A549 (cell line): Measurements from ENCODE around the gene ISG15. TPM values are rescaled to one million over a fixed set of nuclear protein-coding genes. Genes with fewer than 3 reads are reported as not detected.

Source experiments
- ATAC-seq, 2 experiments: fragments of 200-7000 bp in 1 of 2; fragments of >200 bp in 1 of 2; cut with Nextera tagmentation in 1 of 2; cut with Tn5 transposase in 1 of 2; 3 replicates each; pipeline versions ENCODE4 v1.8.0 to v1.9.1; 2018 to 2020; ENCODE audit warnings: mild to moderate bottlenecking in 1 of 2, moderate library complexity in 1 of 2
- CTCF ChIA-PET: fragments of 300-600 bp; sonication (Branson Sonifier 250); formaldehyde crosslinking; extraction: SDS; loops from one replicate; lab custom pipeline; 2021; ENCODE audit warnings: antibody characterized with exemption, inconsistent platforms; lab: Yijun Ruan, JAX
- POLR2A ChIA-PET: fragments of 350-600 bp; formaldehyde crosslinking; extraction: SDS; loops from one replicate; lab custom pipeline; 2021; ENCODE audit warnings: antibody characterized with exemption, inconsistent platforms; lab: Yijun Ruan, JAX
- DNase-seq, 2 experiments: peaks; one replicate each; pipeline versions ENCODE4 v3.0.0 to v3.0.0-alpha.2; 2011 to 2016; ENCODE audit warnings: low read depth in 1 of 2, low spot score in 1 of 2
- FAIRE-seq: peaks from 2 replicates; lab custom pipeline; 2011; peaks lifted over from hg19 to GRCh38; lab: Jason Lieb, UNC
- H3K27ac ChIP-seq, 2 experiments: fragments of >200 bp; sonication (Bioruptor Twin); formaldehyde crosslinking; 3 replicates each; pipeline ENCODE4 v1.5.1; 2016 to 2017
- H3K4me1 ChIP-seq: fragments of >200 bp; sonication (Bioruptor Twin); formaldehyde crosslinking; 3 replicates; pipeline ENCODE4 v1.6.1; 2016
- H3K4me2 ChIP-seq: fragments of >200 bp; sonication (Bioruptor Twin); formaldehyde crosslinking; 3 replicates; pipeline ENCODE4 v1.6.1; 2016
- H3K4me3 ChIP-seq: fragments of >200 bp; sonication (Bioruptor Twin); formaldehyde crosslinking; 3 replicates; pipeline ENCODE4 v1.5.1; 2016
- H3K9me3 ChIP-seq: fragments of >200 bp; sonication (Bioruptor Twin); formaldehyde crosslinking; 3 replicates; pipeline ENCODE4 v1.6.1; 2016
- BHLHE40 ChIP-seq: IDR thresholded peaks from 2 replicates; pipeline ENCODE4 v1.6.1; 2012; ENCODE audit warnings: low read depth, low read length, inconsistent platforms
- CBX2 ChIP-seq: fragments of 200-600 bp; sonication (generic); IDR thresholded peaks from 2 replicates; pipeline ENCODE4 v1.6.1; 2016; ENCODE audit warnings: low read depth, mild to moderate bottlenecking, borderline replicate concordance
- CEBPB ChIP-seq, 2 experiments: fragments of >200 bp in 1 of 2; sonication (Bioruptor Twin) in 1 of 2; formaldehyde crosslinking in 1 of 2; IDR thresholded peaks; 2 replicates each; pipeline ENCODE4 v1.6.1; 2012 to 2016
- EHF ChIP-seq: fragments of 250-450 bp; sonication (Bioruptor Pico); IDR thresholded peaks from 2 replicates; pipeline ENCODE4 v1.5.0; 2020; ENCODE audit warnings: mild to moderate bottlenecking
- EHMT2 ChIP-seq: fragments of 200-600 bp; sonication (generic); IDR thresholded peaks from 2 replicates; pipeline ENCODE4 v1.6.1; 2016; ENCODE audit warnings: antibody characterized with exemption, low read depth, mild to moderate bottlenecking, moderate library complexity
- EP300 ChIP-seq, 2 experiments: fragments of >200 bp; sonication (Bioruptor Twin); formaldehyde crosslinking; IDR thresholded peaks; 2 replicates in 1 of 2; 3 replicates in 1 of 2; pipeline ENCODE4 v1.6.1; 2016 to 2017
- ESRRA ChIP-seq: fragments of 150-350 bp; IDR thresholded peaks from 2 replicates; pipeline ENCODE4 v1.6.1; 2014; ENCODE audit warnings: mild to moderate bottlenecking, low read length, borderline replicate concordance
- FOXS1 ChIP-seq: fragments of 250-450 bp; sonication (Bioruptor Pico); IDR thresholded peaks from 2 replicates; pipeline ENCODE4 v1.5.0; 2020; ENCODE audit warnings: mild to moderate bottlenecking, moderate library complexity
- HDAC2 ChIP-seq: fragments of 200-600 bp; sonication (generic); IDR thresholded peaks from 2 replicates; pipeline ENCODE4 v1.6.1; 2016
- HES2 ChIP-seq: fragments of >200 bp; sonication (Bioruptor Twin); formaldehyde crosslinking; IDR thresholded peaks from 2 replicates; pipeline ENCODE4 v1.6.1; 2016
- HOXA7 ChIP-seq: fragments of 250-450 bp; sonication (Bioruptor Pico); IDR thresholded peaks from 2 replicates; pipeline ENCODE4 v1.5.0; 2020; ENCODE audit warnings: mild to moderate bottlenecking, moderate library complexity
- JUNB ChIP-seq: fragments of >200 bp; sonication (Bioruptor Twin); formaldehyde crosslinking; IDR thresholded peaks from 2 replicates; pipeline ENCODE4 v1.6.1; 2016
- MYC ChIP-seq: IDR thresholded peaks from 2 replicates; pipeline ENCODE4 v1.6.1; 2012; ENCODE audit warnings: mild to moderate bottlenecking, inconsistent platforms, low read length, improper control_type of control experiment, borderline replicate concordance
- NPAS2 ChIP-seq: fragments of 250-450 bp; sonication (Bioruptor Pico); IDR thresholded peaks from 2 replicates; pipeline ENCODE4 v1.8.0; 2022; ENCODE audit warnings: mild to moderate bottlenecking, moderate library complexity, borderline replicate concordance
- NR3C1 ChIP-seq: fragments of >200 bp; sonication (Bioruptor Twin); formaldehyde crosslinking; IDR thresholded peaks from 3 replicates; pipeline ENCODE4 v1.6.1; 2017
- PHF8 ChIP-seq: fragments of 200-600 bp; sonication (generic); IDR thresholded peaks from 2 replicates; pipeline ENCODE4 v1.6.1; 2016; ENCODE audit warnings: low read depth, mild to moderate bottlenecking, antibody characterized with exemption, moderate library complexity, borderline replicate concordance
- POLR2A ChIP-seq: IDR thresholded peaks from 2 replicates; pipeline ENCODE4 v1.6.1; 2012; ENCODE audit warnings: mild to moderate bottlenecking, low read length
- POLR2AphosphoS2 ChIP-seq: conservative IDR thresholded peaks from 2 replicates; pipeline ENCODE4 v1.6.1; 2012; ENCODE audit warnings: low read length, improper control_type of control experiment, inconsistent platforms
- RARB ChIP-seq: fragments of 250-450 bp; sonication (Bioruptor Pico); IDR thresholded peaks from 2 replicates; pipeline ENCODE4 v1.8.0; 2021; ENCODE audit warnings: mild to moderate bottlenecking, moderate library complexity
- RCOR1 ChIP-seq: fragments of 150-350 bp; IDR thresholded peaks from 2 replicates; pipeline ENCODE4 v1.6.1; 2014; ENCODE audit warnings: antibody characterized with exemption, low read length, low read depth
- RFX5 ChIP-seq: fragments of 450-650 bp; IDR thresholded peaks from 2 replicates; pipeline ENCODE4 v1.7.1; 2014; ENCODE audit warnings: antibody characterized with exemption, mild to moderate bottlenecking, moderate library complexity
- SMC3 ChIP-seq: fragments of >200 bp; sonication (Bioruptor Twin); formaldehyde crosslinking; IDR thresholded peaks from 3 replicates; pipeline ENCODE4 v1.6.1; 2018; ENCODE audit warnings: inconsistent platforms
- TFCP2L1 ChIP-seq: fragments of 250-450 bp; sonication (Bioruptor Pico); IDR thresholded peaks from 2 replicates; pipeline ENCODE4 v1.5.0; 2021; ENCODE audit warnings: mild to moderate bottlenecking
- WGBS: methylation state at CpG from one replicate; pipeline ENCODE4 v1.1.6; 2017; ENCODE audit errors: missing lambda C conversion rate; 5-methylcytosine and 5-hydroxymethylcytosine counted together
- polyA plus RNA-seq, 4 experiments: library from polyadenylated mRNA; depleted of rRNA in 3 of 4; stranded (reverse); fragments of >200 nt; fragmentation: RNase III in 1 of 4; extraction: RNeasy Plus Mini Kit Qiagen cat#74134 plus additional on column Dnase treatment in 1 of 4; gene quantifications; 2 replicates in 3 of 4; 3 replicates in 1 of 4; pipeline ENCODE4 v1.2.3, GENCODE V29; 2011 to 2017
- TF ChIP-seq, protein P1 (sequence below): fragments of 450-650 bp; IDR thresholded peaks from 2 replicates; pipeline ENCODE4 v1.6.1; 2014; ENCODE audit warnings: antibody characterized with exemption
- TF ChIP-seq, protein P2 (sequence below): fragments of >200 bp; sonication (Bioruptor Twin); formaldehyde crosslinking; IDR thresholded peaks from 3 replicates; pipeline ENCODE4 v1.6.1; 2016
- TF ChIP-seq, protein P3 (sequence below): fragments of >200 bp; sonication (Bioruptor Twin); formaldehyde crosslinking; IDR thresholded peaks from 3 replicates; pipeline ENCODE4 v1.5.1; 2016
- TF ChIP-seq, protein P4 (sequence below): fragments of 150-350 bp; IDR thresholded peaks from 2 replicates; pipeline ENCODE4 v1.6.1; 2014; ENCODE audit warnings: low read depth, mild to moderate bottlenecking, low read length
- TF ChIP-seq, protein P5 (sequence below): IDR thresholded peaks from 2 replicates; pipeline ENCODE4 v1.6.1; 2012
- TF ChIP-seq, protein P6 (sequence below): IDR thresholded peaks from 2 replicates; pipeline ENCODE4 v1.6.1; 2012; ENCODE audit warnings: low read depth, borderline replicate concordance

ISG15 gene
- polyA plus RNA-seq, 2 of the 4 experiments (the other 2 are of a cell fraction) = 4.6 to 11.2 TPM

GRCh38 chr1:1060281-1061000 lies 47.1 kb downstream of the ISG15 start:
- peak overlapping the region; percentile 97 for H3K4me2 ChIP-seq
- peak overlapping the region; percentile 74; the same call in 2 of the 3 replicates for H3K4me3 ChIP-seq
- TF ChIP-seq NPAS2 (CRISPR knock-in tag) = no peak
- TF ChIP-seq, protein P1, sequence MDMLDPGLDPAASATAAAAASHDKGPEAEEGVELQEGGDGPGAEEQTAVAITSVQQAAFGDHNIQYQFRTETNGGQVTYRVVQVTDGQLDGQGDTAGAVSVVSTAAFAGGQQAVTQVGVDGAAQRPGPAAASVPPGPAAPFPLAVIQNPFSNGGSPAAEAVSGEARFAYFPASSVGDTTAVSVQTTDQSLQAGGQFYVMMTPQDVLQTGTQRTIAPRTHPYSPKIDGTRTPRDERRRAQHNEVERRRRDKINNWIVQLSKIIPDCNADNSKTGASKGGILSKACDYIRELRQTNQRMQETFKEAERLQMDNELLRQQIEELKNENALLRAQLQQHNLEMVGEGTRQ = no peak
- TF ChIP-seq POLR2A = no peak
- TF ChIP-seq EP300 (IDR thresholded peaks at IDR 0.05) = no peak
- no peak for TF ChIP-seq ESRRA
- TF ChIP-seq HES2 = no peak
- TF ChIP-seq, protein P2, sequence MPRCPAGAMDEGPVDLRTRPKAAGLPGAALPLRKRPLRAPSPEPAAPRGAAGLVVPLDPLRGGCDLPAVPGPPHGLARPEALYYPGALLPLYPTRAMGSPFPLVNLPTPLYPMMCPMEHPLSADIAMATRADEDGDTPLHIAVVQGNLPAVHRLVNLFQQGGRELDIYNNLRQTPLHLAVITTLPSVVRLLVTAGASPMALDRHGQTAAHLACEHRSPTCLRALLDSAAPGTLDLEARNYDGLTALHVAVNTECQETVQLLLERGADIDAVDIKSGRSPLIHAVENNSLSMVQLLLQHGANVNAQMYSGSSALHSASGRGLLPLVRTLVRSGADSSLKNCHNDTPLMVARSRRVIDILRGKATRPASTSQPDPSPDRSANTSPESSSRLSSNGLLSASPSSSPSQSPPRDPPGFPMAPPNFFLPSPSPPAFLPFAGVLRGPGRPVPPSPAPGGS = no peak
- no peak for TF ChIP-seq CEBPB (IDR thresholded peaks at IDR 0.05)
- no peak for TF ChIP-seq FOXS1
- TF ChIP-seq HDAC2 = no peak
- TF ChIP-seq, protein P3, sequence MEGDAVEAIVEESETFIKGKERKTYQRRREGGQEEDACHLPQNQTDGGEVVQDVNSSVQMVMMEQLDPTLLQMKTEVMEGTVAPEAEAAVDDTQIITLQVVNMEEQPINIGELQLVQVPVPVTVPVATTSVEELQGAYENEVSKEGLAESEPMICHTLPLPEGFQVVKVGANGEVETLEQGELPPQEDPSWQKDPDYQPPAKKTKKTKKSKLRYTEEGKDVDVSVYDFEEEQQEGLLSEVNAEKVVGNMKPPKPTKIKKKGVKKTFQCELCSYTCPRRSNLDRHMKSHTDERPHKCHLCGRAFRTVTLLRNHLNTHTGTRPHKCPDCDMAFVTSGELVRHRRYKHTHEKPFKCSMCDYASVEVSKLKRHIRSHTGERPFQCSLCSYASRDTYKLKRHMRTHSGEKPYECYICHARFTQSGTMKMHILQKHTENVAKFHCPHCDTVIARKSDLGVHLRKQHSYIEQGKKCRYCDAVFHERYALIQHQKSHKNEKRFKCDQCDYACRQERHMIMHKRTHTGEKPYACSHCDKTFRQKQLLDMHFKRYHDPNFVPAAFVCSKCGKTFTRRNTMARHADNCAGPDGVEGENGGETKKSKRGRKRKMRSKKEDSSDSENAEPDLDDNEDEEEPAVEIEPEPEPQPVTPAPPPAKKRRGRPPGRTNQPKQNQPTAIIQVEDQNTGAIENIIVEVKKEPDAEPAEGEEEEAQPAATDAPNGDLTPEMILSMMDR = no peak
- TF ChIP-seq TFCP2L1 (CRISPR knock-in tag) = no peak
- no peak for TF ChIP-seq RARB (CRISPR knock-in tag)
- TF ChIP-seq, protein P4, sequence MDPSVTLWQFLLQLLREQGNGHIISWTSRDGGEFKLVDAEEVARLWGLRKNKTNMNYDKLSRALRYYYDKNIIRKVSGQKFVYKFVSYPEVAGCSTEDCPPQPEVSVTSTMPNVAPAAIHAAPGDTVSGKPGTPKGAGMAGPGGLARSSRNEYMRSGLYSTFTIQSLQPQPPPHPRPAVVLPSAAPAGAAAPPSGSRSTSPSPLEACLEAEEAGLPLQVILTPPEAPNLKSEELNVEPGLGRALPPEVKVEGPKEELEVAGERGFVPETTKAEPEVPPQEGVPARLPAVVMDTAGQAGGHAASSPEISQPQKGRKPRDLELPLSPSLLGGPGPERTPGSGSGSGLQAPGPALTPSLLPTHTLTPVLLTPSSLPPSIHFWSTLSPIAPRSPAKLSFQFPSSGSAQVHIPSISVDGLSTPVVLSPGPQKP = no peak
- no peaks in the 10 kb centered on the region for H3K9me3 ChIP-seq
- 80% methylated on average over 37 of the region's 38 CpGs for WGBS
- ATAC-seq (no peak), DNase-seq (no peak), FAIRE-seq (no peak)
- H3K4me1 ChIP-seq = peaks cover 41% of the 10 kb centered on the region
- ChIA-PET CTCF (interaction anchor here (1.2 to 8.8 kb wide), 7 partner anchors 10 to 78 kb away, joined by 3 to 126 read pairs (median 5); partner anchors contain the start of genes ISG15 and PERM1), POLR2A (interaction anchor here (0.6 to 1.6 kb wide), 2 partner anchors 19 to 40 kb away, joined by 3 to 8 read pairs; partner anchors contain the start of gene AGRN)
- peak overlapping the region in 1 of 2 experiments; percentile 97; a peak in 3 of 6 replicates for H3K27ac ChIP-seq

DNA sequence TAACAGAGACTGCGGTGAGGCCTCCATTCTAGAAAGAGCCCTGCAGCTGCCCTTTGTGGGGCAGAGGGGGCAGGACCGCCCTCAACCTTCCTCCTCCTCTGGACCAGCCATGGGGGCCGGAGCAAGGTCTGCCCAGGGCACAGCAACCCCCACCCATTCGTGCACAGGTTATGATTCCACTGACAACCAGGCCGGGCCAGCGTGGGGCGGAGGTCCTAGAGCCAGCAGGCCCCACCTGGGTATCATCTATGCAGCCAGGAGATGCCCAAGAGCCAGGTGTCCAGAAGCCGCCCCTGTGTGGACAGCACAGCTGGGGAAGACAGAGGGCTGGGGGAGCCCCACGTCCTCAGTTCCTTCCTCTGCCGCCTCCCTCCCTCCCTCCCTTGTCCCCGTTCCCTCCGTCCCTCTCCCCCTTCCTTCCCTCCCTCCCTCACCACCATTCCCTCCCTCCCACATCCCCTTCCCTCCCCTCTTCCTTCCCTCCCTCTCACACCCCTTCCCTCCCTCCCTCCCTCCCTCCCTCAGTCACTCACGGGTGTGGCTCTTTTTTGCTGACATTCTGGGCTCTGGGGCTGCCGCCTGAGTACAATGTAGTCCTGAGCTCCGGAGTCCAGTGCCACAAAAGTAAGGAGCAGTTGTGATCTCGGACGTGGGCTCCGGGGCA lies 48.5 kb downstream of the ISG15 start:
- no peak for ATAC-seq
- Histone ChIP-seq H3K4me3 (no peak overlapping the region), H3K4me2 (peak overlapping the region; percentile 95), H3K27ac (peak overlapping the region in 1 of 2 experiments; percentile 88; a peak in 4 of 6 replicates), H3K9me3 (no peaks in the 10 kb centered on the region), H3K4me1 (peaks cover 44% of the 10 kb centered on the region)
- ChIA-PET POLR2A (no interaction called here), CTCF (interaction anchor here (1.2 to 8.8 kb wide), 6 partner anchors 22 to 169 kb away, joined by 3 to 126 read pairs (median 32); partner anchors contain the start of genes AGRN, ISG15 and PERM1)
- DNase-seq = no peak
- FAIRE-seq = no peak
- WGBS = 71% methylated on average over 10 of the region's 18 CpGs
- TF ChIP-seq EHMT2 (no peak), RCOR1 (no peak), MYC (no peak), EHF (no peak), RFX5 (no peak), SMC3 (no peak), BHLHE40 (no peak), NPAS2 (CRISPR knock-in tag) (no peak), HOXA7 (no peak), PHF8 (no peak), RARB (CRISPR knock-in tag) (no peak), JUNB (no peak), CBX2 (no peak), ESRRA (no peak), NR3C1 (no peak), POLR2AphosphoS2 (no peak)
- TF ChIP-seq, protein P2 = no peak
- TF ChIP-seq, protein P5, sequence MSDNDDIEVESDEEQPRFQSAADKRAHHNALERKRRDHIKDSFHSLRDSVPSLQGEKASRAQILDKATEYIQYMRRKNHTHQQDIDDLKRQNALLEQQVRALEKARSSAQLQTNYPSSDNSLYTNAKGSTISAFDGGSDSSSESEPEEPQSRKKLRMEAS = no peak
- TF ChIP-seq, protein P6, sequence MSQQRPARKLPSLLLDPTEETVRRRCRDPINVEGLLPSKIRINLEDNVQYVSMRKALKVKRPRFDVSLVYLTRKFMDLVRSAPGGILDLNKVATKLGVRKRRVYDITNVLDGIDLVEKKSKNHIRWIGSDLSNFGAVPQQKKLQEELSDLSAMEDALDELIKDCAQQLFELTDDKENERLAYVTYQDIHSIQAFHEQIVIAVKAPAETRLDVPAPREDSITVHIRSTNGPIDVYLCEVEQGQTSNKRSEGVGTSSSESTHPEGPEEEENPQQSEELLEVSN = no peak
